K562 (cell line): ENCODE measurements around the gene ATP5PO.

Source experiments
- POLR2AphosphoS2 ChIP-seq: IDR thresholded peaks from 2 replicates; pipeline ENCODE4 v1.6.1; 2012; ENCODE audit warnings: low read length, improper control_type of control experiment
- SMARCB1 ChIP-seq: IDR thresholded peaks from 2 replicates; pipeline ENCODE4 v1.6.1; 2011; ENCODE audit warnings: improper control_type of control experiment, low read depth; ENCODE audit not compliant: insufficient read length

GRCh38 chr21:33924079-33924765, 8.6 kb upstream of the ATP5PO start:
- TF ChIP-seq SMARCB1: no peak
- TF ChIP-seq POLR2AphosphoS2: no peak
